GM18498 (cell line): ENCODE measurements around the gene HTR1E.
"Not testable (repeated sequence)": the region's sequence is repeated elsewhere in the genome, so short reads cannot be mapped to it uniquely, and the experiment has no call there.

Source experiments
- ATAC-seq: cut with Tn5 transposase; IDR thresholded peaks from one replicate; pipeline ENCODE4 v1.9.1; 2021; ENCODE audit warnings: mild to moderate bottlenecking, moderate library complexity; ENCODE audit not compliant: unreplicated experiment

Gene HTR1E, protein sequence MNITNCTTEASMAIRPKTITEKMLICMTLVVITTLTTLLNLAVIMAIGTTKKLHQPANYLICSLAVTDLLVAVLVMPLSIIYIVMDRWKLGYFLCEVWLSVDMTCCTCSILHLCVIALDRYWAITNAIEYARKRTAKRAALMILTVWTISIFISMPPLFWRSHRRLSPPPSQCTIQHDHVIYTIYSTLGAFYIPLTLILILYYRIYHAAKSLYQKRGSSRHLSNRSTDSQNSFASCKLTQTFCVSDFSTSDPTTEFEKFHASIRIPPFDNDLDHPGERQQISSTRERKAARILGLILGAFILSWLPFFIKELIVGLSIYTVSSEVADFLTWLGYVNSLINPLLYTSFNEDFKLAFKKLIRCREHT

GRCh38 chr6:86937219-86938079, at the start of gene HTR1E:
TSS of gene HTR1E (plus strand) at chr6:86937528. CDS start at chr6:87015335, 77,807 bp downstream.
- ATAC-seq = peak; percentile 79

GRCh38 chr6:86888301-86888700, 49.0 kb upstream of the HTR1E start:
- no peak for ATAC-seq

- ATAC-seq = not testable (repeated sequence)
Observed at GRCh38 chr6:86897265-86897664, 40.1 kb upstream of the HTR1E start.

GRCh38 chr6:86913795-86914194, 23.5 kb upstream of the HTR1E start:
- no peak for ATAC-seq

DNA sequence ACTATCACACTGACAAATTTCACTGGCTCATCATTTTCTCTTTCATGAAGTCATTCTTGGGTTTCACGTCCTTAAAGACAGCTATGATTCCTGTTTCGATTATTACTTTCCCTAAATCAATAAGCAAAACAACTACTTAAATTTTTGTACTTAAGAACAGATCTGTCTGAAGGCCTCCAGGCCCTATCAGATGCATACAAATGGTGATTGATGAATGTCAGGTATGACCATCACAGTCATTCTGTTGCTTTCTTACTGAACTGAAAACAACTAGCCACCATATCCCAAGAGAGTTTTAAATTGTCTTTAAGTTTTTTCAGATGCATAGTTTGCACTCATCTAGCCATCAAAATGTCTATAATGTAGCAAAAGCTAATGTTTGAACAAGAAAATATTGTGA, 20.9 kb upstream of the HTR1E start:
- no peak for ATAC-seq

DNA sequence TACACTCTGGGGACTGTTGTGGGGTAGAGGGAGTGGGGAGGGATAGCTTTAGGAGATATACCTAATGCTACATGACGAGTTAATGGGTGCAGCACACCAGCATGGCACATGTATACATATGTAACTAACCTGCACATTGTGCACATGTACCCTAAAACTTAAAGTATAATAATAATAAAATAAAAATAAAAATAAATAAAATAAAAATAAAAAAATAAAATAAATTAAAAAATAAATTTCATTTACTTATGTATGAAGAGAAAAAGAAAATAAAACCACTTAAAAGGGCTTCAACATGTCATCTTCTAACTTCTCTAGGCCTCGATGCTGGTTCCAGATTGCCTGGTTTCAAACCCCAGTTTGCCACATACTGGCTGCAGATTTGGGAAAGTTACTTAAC, 10.2 kb upstream of the HTR1E start:
- not testable (repeated sequence) for ATAC-seq

DNA sequence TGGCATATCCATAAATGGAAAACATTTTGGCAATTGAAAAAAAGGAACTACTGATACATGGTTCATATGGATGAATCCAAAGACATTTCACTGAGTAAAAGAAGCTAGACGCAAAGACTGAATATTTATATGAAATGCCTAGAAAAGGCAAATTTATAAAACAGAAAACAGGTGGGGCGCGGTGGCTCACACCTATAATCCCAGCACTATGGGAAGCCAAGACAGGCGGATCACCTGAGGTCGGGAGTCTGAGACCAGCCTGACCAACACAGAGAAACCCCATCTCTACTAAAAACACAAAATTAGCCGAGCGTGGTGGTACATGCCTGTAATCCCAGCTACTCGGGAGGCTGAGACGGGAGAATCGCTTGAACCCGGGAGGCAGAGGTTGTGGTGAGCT, 9.5 kb upstream of the HTR1E start:
- ATAC-seq = not testable (repeated sequence)

DNA sequence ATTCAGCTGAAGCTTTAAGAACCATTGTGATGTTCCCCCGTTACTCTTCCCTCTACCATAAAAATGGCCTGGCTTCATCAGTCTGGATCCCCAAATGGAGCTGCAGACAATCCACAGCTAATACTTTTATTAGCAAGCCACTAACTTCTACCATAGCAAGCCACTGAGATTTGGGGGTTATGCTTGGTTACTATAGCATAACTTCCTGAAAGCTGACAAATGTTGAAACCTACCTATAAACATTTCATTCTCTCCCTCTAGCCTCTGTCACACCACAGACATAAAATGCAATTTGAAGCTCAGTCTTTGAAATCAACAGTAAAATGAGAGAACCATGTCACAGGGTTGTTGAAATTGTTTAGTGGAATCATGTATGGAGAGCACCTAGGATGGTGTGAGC, 3.0 kb upstream of the HTR1E start:
- ATAC-seq = no peak

DNA sequence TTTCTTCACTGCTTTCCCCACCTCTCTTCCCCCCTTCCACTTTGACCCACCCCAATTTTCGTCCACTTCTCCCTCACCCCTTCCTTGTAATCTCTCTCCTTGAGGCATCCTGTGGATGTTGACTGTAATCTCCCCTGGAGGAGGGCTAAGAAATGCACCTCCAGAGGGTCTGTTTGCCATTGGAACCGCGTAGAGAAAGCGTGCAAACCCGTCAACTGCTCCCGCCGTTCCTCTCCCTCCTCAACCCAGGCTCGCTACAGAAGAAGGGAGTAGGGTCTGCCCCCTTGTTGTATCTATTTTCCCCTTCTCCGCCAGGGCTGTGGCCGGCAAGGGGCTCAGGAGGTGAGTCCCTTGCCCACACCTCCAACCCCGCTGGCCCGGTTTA, 502 bp upstream of the HTR1E start:
- ATAC-seq = no peak

- ATAC-seq = no peak
Observed at GRCh38 chr6:86938814-86939213, 1.5 kb downstream of the HTR1E start.

GRCh38 chr6:86941461-86941860, 4.1 kb downstream of the HTR1E start:
- no peak for ATAC-seq

GRCh38 chr6:86942769-86943516, 5.6 kb downstream of the HTR1E start:
- no peak for ATAC-seq

DNA sequence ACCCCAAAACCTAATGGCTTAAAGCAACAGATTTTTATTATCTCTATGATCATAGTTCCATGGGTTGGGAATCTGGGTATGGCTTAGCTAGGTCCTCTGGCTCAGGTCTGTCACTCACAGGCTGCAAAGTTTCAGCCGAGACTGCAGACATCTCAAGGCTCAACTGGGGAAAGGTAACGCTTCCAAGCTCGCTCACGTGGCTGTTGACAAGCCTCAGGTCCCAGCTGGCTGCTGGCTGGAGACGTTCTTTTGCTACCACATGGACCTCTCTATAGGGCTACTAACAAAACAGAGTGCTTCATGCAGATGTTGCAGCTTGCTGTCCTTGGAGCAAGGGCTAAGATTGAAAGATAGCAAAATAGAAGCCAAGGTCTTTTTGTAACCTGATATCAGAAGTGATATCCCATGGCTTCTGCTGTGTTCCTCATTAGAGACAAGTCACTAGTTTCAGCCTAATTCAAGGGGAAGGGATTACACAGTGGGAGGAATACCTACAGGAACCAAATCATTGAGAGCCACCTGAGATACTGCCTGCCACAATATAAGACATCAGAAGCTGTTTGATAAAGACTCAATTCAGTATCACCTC, 6.6 kb downstream of the HTR1E start:
- ATAC-seq = no peak

DNA sequence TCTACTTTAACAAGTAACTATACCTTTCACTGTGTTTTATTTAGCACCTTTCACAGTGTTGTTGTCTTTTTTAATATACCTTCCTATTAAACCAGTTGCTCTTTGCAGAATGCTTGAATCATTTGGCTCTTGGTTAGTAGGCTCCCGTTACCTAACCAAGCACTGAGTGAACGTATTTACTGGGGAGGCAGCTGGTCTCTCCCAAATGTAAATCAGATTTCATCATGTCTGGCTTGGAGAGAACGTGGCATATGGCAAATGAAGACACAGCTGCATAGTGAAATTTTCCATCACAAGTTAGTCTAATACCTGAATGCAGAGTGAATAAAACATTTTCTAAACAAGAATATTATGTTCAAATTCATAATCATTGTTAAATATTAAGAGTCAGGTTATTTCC, 12.4 kb downstream of the HTR1E start:
- ATAC-seq = no peak

GRCh38 chr6:86952991-86953390, 15.7 kb downstream of the HTR1E start:
- no peak for ATAC-seq

DNA sequence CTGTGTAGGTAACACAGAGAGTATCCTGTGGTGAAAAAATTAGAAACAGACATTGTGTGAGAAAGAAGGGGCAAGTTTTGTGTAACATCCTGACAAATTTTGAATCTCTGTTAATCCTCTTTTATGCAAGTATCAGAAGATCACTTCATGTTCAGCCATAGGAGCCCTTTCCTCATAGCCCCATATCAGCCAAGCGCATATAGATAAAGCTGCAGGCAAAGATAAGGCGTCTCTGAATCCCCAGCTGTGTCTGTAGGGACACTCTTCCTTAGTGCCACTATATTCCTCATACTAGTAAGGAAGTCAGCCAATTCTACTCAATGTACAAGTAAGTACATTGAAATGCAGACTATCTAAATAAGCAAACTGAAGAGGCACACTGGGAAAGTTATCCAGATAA, 22.3 kb downstream of the HTR1E start:
- ATAC-seq = no peak

DNA sequence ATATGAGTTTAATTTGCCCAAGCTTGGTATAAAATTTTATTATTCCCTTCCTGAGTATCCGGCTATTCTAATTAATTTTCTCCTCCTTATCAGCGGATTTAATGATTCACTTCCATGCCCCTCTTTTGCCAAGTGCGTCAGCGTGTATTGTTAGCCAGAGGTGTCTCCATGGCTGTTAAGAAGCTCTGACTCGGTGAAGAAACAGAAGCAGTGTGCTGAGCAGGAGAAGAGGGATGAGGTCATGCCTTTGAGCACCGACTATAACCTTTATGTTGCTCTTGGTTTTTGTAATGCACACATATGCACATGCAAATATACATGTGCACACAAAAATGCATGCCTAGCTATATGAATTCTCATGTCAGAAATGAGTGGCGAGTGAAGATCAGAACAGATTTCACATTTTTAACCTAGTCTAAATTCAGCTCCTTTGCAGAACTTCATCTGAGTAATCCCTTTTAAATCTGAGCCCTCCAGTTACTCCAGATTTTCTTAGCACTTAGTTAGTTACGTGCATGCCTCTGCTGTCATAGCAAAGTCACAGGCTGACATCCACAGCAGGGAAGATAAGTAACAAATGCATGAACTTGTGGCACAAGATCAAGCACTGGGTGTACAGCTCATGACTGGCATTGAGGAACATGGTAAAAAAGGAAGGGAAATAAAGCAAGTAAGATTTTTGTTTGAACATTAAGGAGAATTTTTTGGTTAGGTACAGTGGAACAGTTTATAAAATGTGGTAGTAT, 24.3 kb downstream of the HTR1E start:
- ATAC-seq = no peak

DNA sequence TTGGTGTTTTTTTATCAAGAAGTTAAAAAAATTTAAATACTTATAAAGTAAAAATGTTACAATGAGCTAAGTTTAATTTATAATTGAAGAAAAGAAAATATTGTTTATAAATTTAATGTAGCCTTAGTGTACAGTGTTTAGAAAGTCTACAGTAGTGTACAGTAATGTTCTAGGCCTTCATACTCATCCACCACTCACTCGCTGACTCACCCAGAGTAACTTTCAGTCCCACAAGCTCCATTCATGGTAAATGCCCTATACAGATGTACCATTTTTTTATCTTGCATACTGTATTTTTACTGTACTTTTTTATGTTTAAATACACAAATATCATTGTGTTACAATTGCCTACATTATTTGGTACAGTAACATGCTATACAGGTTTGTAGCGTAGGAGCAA, 26.0 kb downstream of the HTR1E start:
- no peak for ATAC-seq

DNA sequence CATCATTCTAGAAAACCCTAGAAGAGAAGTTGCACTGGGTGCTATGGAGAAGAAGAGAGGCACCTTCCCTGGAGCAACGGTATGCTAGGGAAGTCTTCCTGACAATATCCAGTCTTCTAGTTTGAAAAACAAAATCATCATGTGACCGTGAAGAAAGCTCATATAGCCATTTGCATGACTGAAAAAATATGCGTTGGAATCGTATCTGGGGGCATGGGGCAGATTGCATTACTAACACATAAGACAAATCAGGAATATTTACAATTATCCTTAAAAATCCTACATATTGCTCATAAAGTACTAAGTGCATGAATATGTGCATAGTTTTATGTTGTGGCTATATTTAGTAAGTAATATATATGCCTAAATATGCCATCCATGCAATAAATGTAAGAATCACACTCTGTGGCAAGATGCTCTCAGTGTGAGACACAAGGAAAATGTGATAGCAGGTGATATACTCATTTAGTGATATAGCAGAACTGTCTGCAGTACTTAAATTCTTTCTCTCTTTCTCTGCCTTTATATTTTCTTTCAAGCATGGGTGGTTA, 26.8 kb downstream of the HTR1E start:
- ATAC-seq = no peak

DNA sequence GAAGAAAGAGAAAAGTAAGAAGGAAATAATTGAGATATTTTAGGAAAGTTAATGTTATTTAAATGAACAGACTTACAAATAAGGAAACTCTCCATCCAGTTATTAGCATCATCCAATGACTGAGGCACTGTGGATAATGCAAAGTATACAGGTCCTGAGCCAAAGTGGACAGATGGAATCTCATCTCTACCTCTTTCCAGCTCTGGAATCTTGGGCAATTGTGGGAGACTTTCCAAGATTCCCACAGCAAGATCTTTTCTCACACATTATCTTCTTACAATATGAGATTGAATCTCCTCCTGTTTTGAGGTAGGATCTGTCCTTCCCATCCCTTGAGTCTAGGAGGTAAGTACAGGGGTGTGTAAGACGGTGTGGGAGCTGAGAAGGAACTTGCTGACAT, 28.9 kb downstream of the HTR1E start:
- no peak for ATAC-seq
